Activated gamma-delta T cell treated with Interleukin-2 at 50 U/mL for 16 hours (primary cell): ENCODE data around the gene EIF4G1.
"Not testable (repeated sequence)": the region's sequence is repeated elsewhere in the genome, so short reads cannot be mapped to it uniquely, and the experiment has no call there.

Experiments
- DNase-seq: peaks from one replicate; pipeline ENCODE4 v3.0.0-alpha.2; 2020

Gene EIF4G1

GRCh38 chr3:184314363-184314699 is at the start of gene EIF4G1:
EIF4G1 (plus strand) TSS chr3:184314606; CDS start chr3:184315797, 1,191 bp downstream.
- DNase-seq = peak; percentile 91

GRCh38 chr3:184267249-184267648 is 47.2 kb upstream of the EIF4G1 start:
- DNase-seq = not testable (repeated sequence)

GRCh38 chr3:184272269-184272668 is 42.1 kb upstream of the EIF4G1 start:
- DNase-seq = no peak

GRCh38 chr3:184275381-184275701 is 39.1 kb upstream of the EIF4G1 start:
- no peak for DNase-seq

- DNase-seq = no peak
Observed at GRCh38 chr3:184275961-184276910, 38.2 kb upstream of the EIF4G1 start, which contains the start of gene ECE2. ECE2 (plus strand) TSS chr3:184276022; CDS start chr3:184276154, 132 bp downstream.

- no peak for DNase-seq
Observed at GRCh38 chr3:184277366-184277765, 37.0 kb upstream of the EIF4G1 start.

- no peak for DNase-seq
Observed at GRCh38 chr3:184282941-184283340, 31.5 kb upstream of the EIF4G1 start.

- no peak for DNase-seq
Observed at GRCh38 chr3:184283681-184284080, 30.7 kb upstream of the EIF4G1 start.

GRCh38 chr3:184284696-184285095 is 29.7 kb upstream of the EIF4G1 start:
- no peak for DNase-seq

GRCh38 chr3:184289426-184289938 is 24.9 kb upstream of the EIF4G1 start:
- DNase-seq = peak; percentile 54

GRCh38 chr3:184290331-184290730 is 24.1 kb upstream of the EIF4G1 start:
- no peak for DNase-seq

GRCh38 chr3:184291044-184291737 is 23.2 kb upstream of the EIF4G1 start:
- DNase-seq = no peak

GRCh38 chr3:184291738-184292445 is 22.5 kb upstream of the EIF4G1 start:
- no peak for DNase-seq

- no peak for DNase-seq
Observed at GRCh38 chr3:184295771-184296170, 18.6 kb upstream of the EIF4G1 start.

GRCh38 chr3:184296616-184297015 is 17.8 kb upstream of the EIF4G1 start:
- no peak for DNase-seq

GRCh38 chr3:184298759-184299487 is 15.5 kb upstream of the EIF4G1 start, which contains the start of gene PSMD2:
PSMD2 (plus strand) TSS chr3:184299241; CDS start chr3:184299267, 26 bp downstream.
- DNase-seq = peak; percentile 98

GRCh38 chr3:184299488-184300377 is 14.7 kb upstream of the EIF4G1 start:
- DNase-seq = no peak

GRCh38 chr3:184300378-184300720 is 14.1 kb upstream of the EIF4G1 start:
- no peak for DNase-seq

- no peak for DNase-seq
Observed at GRCh38 chr3:184305577-184305976, 8.8 kb upstream of the EIF4G1 start.

GRCh38 chr3:184306341-184306972 is 7.9 kb upstream of the EIF4G1 start:
- no peak for DNase-seq

GRCh38 chr3:184307915-184308314 is 6.5 kb upstream of the EIF4G1 start:
- DNase-seq = no peak
